Body of pancreas (tissue), 4 donors: Measurements from ENCODE around the gene KRT79. TPM values are rescaled to one million over a fixed set of nuclear protein-coding genes. Genes with fewer than 3 reads are reported as not detected.

Source experiments
- ATAC-seq: fragments of 150-250 bp; one replicate; pipeline ENCODE4 v1.9.1; 2016
- DNase-seq, 4 donors: peaks; one replicate each; pipeline ENCODE4 v3.0.0-alpha.2; 2019
- H3K27ac ChIP-seq, 4 donors: fragments of 200-600 bp; sonication (generic); 1 replicate in 3 of 4; 2 replicates in 1 of 4; pipeline versions ENCODE4 v1.5.1 to v1.6.1; 2016 to 2019; ENCODE audit warnings: mild to moderate bottlenecking in 1 of 4, mixed read lengths in 1 of 4, moderate library complexity in 1 of 4
- H3K27me3 ChIP-seq, 2 donors: fragments of 200-600 bp; sonication (generic); one replicate each; pipeline ENCODE4 v1.6.0; 2016; ENCODE audit warnings: mild to moderate bottlenecking in 1 of 2
- H3K36me3 ChIP-seq, 2 donors: fragments of 200-600 bp; sonication (generic); replicated peaks in 1 of 2; 2 replicates each; pipeline ENCODE4 v1.5.1; 2016; ENCODE audit warnings: low read depth in 2 of 2; ENCODE audit not compliant: insufficient read depth in 1 of 2
- H3K4me1 ChIP-seq: fragments of 200-600 bp; sonication (generic); one replicate; pipeline ENCODE4 v1.6.0; 2016
- H3K4me3 ChIP-seq, 2 donors: fragments of 200-600 bp; sonication (generic); 1 replicate in 1 of 2; 2 replicates in 1 of 2; pipeline ENCODE4 v1.5.1; 2016 to 2019
- H3K9me3 ChIP-seq, 3 donors: fragments of 200-600 bp; sonication (generic); 1 replicate in 2 of 3; 2 replicates in 1 of 3; pipeline ENCODE4 v1.5.1; 2016
- POLR2A ChIP-seq, 3 donors: fragments of 450-650 bp; IDR thresholded peaks; one replicate each; pipeline ENCODE4 v1.6.1; 2016; ENCODE audit warnings: antibody characterized with exemption in 3 of 3, mild to moderate bottlenecking in 2 of 3
- WGBS, 2 donors: methylation state at CpG; one replicate each; pipeline ENCODE4 v1.1.5; 2017; 5-methylcytosine and 5-hydroxymethylcytosine counted together
- intact Hi-C: fragments of 100-400 bp; cut with DNase I; formaldehyde crosslinking; loops from one replicate; pipeline ENCODE4 v1.15.1; 2023
- total RNA-seq, 2 donors: library from RNA; depleted of rRNA; stranded (reverse); fragments of >200 nt; gene quantifications; one replicate each; pipeline ENCODE4 v1.1.0, GENCODE V29; 2016
- TF ChIP-seq, protein P1 (sequence below), 7 experiments: fragments of 450-650 bp in 4 of 7; fragments of 200-600 bp in 3 of 7; sonication (generic) in 3 of 7; IDR thresholded peaks; one replicate each; pipeline ENCODE4 v1.5.1; 2016 to 2019; ENCODE audit warnings: antibody characterized with exemption in 7 of 7

KRT79 gene
- total RNA-seq, 2 donors from 2014 or later = not detected

DNA sequence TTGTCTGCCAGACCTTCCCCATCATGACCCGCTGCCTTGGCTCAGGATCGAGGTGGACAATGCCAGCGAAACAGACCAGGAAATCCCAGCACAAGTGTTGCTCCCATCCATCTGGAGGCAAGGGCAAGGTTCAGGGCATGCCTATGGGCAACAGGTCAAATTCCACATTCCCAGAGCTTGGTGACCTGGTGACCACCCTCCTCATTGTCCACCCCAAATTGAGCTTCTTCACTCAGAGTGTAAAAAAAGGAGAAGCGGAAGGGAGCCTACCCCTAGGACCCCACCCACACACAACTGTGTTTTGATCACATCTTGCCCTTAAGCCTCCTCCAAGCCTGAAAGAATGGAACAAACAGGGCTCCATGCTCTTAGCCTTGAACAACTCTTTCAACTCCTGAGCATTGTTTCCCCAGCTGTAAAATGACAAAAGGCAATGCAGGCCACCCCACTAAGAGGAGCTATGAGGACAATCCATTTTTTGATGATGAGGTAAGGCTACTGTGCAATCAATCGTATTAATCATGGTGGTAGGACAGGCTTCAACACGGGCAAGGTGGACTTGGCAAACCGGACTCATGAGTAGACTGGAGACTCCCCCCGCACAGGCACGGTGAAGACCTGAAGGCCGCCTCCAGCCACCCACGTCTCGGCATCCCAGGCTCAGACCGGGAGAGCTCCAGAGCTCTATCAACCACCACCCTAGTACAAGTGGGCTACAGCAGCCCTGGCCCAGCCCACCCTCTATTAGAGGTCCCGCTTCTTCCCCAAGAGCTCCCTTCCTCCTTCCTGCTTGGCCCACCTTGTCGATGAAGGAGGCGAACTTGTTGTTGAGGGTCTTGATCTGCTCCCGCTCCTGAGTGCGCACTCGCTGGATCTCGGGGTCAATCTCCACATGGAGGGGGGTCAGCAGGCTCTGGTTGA lies 866 bp downstream of the KRT79 start:
- Histone ChIP-seq H3K9me3 (no peaks in the 10 kb centered on the region), H3K36me3 (no peaks in the 10 kb centered on the region), H3K27me3 (no peaks in the 10 kb centered on the region), H3K4me3 (no peak overlapping the region), H3K4me1 (no peaks in the 10 kb centered on the region), H3K27ac (no peak overlapping the region)
- intact Hi-C loops = no loop called here
- no peak for DNase-seq
- TF ChIP-seq, protein P1, sequence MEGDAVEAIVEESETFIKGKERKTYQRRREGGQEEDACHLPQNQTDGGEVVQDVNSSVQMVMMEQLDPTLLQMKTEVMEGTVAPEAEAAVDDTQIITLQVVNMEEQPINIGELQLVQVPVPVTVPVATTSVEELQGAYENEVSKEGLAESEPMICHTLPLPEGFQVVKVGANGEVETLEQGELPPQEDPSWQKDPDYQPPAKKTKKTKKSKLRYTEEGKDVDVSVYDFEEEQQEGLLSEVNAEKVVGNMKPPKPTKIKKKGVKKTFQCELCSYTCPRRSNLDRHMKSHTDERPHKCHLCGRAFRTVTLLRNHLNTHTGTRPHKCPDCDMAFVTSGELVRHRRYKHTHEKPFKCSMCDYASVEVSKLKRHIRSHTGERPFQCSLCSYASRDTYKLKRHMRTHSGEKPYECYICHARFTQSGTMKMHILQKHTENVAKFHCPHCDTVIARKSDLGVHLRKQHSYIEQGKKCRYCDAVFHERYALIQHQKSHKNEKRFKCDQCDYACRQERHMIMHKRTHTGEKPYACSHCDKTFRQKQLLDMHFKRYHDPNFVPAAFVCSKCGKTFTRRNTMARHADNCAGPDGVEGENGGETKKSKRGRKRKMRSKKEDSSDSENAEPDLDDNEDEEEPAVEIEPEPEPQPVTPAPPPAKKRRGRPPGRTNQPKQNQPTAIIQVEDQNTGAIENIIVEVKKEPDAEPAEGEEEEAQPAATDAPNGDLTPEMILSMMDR (IDR thresholded peaks at IDR 0.05) = no peak
- TF ChIP-seq POLR2A (IDR thresholded peaks at IDR 0.05) = no peak
- peak; percentile 41 for ATAC-seq
- WGBS, 2 donors = 82 to 84% methylated on average over 19 to 20 of the region's 20 CpGs

DNA sequence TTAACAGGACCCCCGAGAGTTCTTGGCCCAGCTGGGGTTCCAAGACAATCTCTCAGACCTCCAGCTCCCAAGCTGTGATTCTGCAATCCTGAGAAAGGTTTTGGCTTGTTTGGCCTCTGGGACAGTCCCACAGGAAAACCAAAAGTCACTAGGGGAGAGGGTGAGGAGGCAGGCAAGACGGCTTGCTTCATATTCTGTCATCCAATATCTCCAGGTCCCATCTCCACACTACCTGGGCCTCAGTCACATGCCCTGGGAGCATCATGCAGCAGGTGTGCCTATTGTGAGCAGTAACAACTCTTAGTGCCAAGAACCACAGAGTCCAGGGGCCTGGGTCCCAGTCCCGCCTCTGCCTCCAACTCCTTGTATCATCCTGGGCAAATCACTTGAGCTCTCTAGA lies 1.7 kb downstream of the KRT79 start:
- Histone ChIP-seq H3K27ac (no peak overlapping the region), H3K4me1 (no peaks in the 10 kb centered on the region), H3K27me3 (no peaks in the 10 kb centered on the region), H3K4me3 (no peak overlapping the region), H3K36me3 (no peaks in the 10 kb centered on the region), H3K9me3 (no peaks in the 10 kb centered on the region)
- TF ChIP-seq, protein P1 (IDR thresholded peaks at IDR 0.05) = no peak
- TF ChIP-seq POLR2A (IDR thresholded peaks at IDR 0.05) = no peak
- ATAC-seq (no peak), DNase-seq (no peak)
- 59 to 64% methylated on average over 3 of the region's 3 CpGs for WGBS, 2 donors
- intact Hi-C loops = no loop called here

DNA sequence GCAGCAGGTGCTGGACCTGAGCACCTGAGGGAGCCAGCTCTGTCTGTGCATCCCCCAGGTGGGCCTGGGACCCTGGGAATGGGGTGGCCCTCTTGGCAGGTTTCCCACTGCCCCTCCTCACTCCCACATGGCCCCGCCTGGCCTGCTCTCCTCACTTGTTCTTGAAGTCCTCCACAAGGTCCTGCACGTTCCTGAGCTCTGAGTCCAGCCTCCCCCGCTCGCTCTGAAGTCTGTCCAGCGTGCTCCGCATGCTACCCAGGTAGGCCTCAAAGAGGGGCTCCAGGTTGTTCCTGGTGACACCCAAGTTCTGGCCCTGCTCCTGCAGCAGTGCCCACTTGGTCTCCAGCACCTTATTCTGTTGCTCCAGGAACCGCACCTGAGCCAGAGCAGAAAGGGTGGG lies 2.9 kb downstream of the KRT79 start:
- DNase-seq = no peak
- intact Hi-C loops = no loop called here
- no peak for ATAC-seq
- no peak for TF ChIP-seq POLR2A (IDR thresholded peaks at IDR 0.05)
- TF ChIP-seq, protein P1 (IDR thresholded peaks at IDR 0.05) = no peak
- Histone ChIP-seq H3K27me3 (no peaks in the 10 kb centered on the region), H3K36me3 (no peaks in the 10 kb centered on the region), H3K9me3 (no peaks in the 10 kb centered on the region), H3K27ac (no peak overlapping the region), H3K4me3 (no peak overlapping the region), H3K4me1 (no peaks in the 10 kb centered on the region)
- 79 to 87% methylated on average over 7 of the region's 7 CpGs for WGBS, 2 donors

DNA sequence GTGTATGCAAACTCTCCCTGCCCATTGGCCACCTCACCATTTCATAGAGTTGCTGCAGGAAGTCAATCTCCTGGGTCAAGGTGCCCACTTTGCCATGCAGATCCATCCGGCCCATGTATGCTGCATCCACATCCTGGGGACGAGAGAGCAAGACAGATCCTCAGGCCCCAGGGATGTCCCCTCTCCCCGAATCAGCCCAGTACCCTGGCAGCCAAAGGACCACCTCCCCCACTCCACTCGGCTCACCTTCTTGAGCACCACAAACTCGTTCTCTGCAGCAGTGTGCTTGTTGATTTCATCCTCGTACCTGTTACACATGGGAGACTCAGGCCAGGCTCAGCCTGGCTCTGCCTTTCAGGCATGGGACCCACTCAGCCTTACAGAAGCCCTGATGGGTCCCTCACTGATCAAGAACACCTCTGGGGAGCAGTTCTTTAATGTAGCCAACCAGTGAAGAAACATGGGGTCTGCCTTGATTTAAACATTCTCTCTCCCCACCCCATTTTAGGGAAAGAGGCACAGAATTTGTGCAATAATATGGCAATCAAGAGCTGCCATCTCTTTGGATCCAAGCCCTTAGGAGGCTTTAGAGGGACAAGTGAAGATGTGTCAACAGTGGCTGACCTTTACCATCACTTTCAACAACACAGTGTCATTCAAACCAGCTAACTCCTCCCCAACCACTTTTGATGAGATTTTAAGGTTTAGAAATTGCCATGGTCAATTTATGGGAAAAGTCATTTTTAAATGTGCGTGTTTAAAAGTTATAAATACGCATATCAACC lies 3.9 kb downstream of the KRT79 start:
- no peak overlapping the region for H3K27ac ChIP-seq
- WGBS, 2 donors = 60 to 77% methylated on average over 6 to 8 of the region's 8 CpGs
- intact Hi-C loops = no loop called here
- H3K27me3 ChIP-seq = no peaks in the 10 kb centered on the region
- no peaks in the 10 kb centered on the region for H3K4me1 ChIP-seq
- ATAC-seq = no peak
- no peak overlapping the region for H3K4me3 ChIP-seq
- no peaks in the 10 kb centered on the region for H3K9me3 ChIP-seq
- no peak for TF ChIP-seq POLR2A (IDR thresholded peaks at IDR 0.05)
- TF ChIP-seq, protein P1 (IDR thresholded peaks at IDR 0.05) = no peak
- no peak for DNase-seq
- no peaks in the 10 kb centered on the region for H3K36me3 ChIP-seq
